Right lobe of liver (tissue), 6 donors: ENCODE data around the gene PTPA. TPM values are rescaled to one million over a fixed set of nuclear protein-coding genes. Genes with fewer than 3 reads are reported as not detected.
"Not testable (repeated sequence)": the region's sequence is repeated elsewhere in the genome, so short reads cannot be mapped to it uniquely, and the experiment has no call there.

Experiments used
- ATAC-seq, 4 donors: fragments of 200-7000 bp; cut with Tn5 transposase; one replicate each; pipeline ENCODE4 v1.9.1; 2020; ENCODE audit warnings: mild to moderate bottlenecking in 4 of 4, moderate library complexity in 4 of 4
- DNase-seq, 3 donors: peaks; one replicate each; pipeline ENCODE4 v3.0.0-alpha.2; 2020
- H3K27ac ChIP-seq, 3 donors: fragments of 200-600 bp; one replicate each; pipeline ENCODE4 v1.8.0; 2022
- H3K27me3 ChIP-seq, 2 donors: fragments of 200-600 bp; one replicate each; pipeline ENCODE4 v1.8.0; 2022
- H3K36me3 ChIP-seq, 4 donors: fragments of 200-600 bp; sonication (generic) in 1 of 4; one replicate each; pipeline versions ENCODE4 v1.5.1 to v1.8.0; 2017 to 2022; ENCODE audit warnings: control low read depth in 1 of 4
- H3K4me1 ChIP-seq, 4 donors: fragments of 200-600 bp; sonication (generic) in 1 of 4; one replicate each; pipeline versions ENCODE4 v1.5.1 to v1.8.0; 2017 to 2022; ENCODE audit warnings: control low read depth in 1 of 4
- H3K4me3 ChIP-seq, 3 donors: fragments of 200-600 bp; one replicate each; pipeline ENCODE4 v1.8.0; 2022
- H3K9me3 ChIP-seq, 4 donors: fragments of 200-600 bp; sonication (generic) in 1 of 4; one replicate each; pipeline versions ENCODE4 v1.5.1 to v1.8.0; 2017 to 2022; ENCODE audit warnings: control low read depth in 1 of 4
- POLR2A ChIP-seq: fragments of 450-650 bp; IDR thresholded peaks from one replicate; pipeline ENCODE4 v1.6.1; 2017; ENCODE audit warnings: antibody characterized with exemption, mild to moderate bottlenecking
- WGBS: methylation state at CpG from one replicate; pipeline ENCODE4 v1.1.6; 2018; ENCODE audit warnings: low coverage, low lambda C conversion rate; ENCODE audit not compliant: insufficient coverage; ENCODE audit errors: missing lambda C conversion rate; 5-methylcytosine and 5-hydroxymethylcytosine counted together
- intact Hi-C, 2 donors: fragments of 100-400 bp; cut with DNase I; formaldehyde crosslinking; loops; one replicate each; pipeline versions ENCODE4 v1.11.2 to v1.14.1; 2022
- total RNA-seq, 6 experiments: library from RNA; depleted of rRNA in 2 of 6; stranded (reverse); fragments of >200 nt in 2 of 6; fragmentation: NEBNext Ultra II Directional in 3 of 6; extraction: Animal tissue kit (Norgen Biotek cat#: 25700) in 3 of 6; gene quantifications; one replicate each; pipeline versions ENCODE4 v1.1.0 to v1.2.4, GENCODE V29; 2016 to 2023
- TF ChIP-seq, protein P1 (sequence below), 4 donors: fragments of 200-600 bp in 3 of 4; fragments of 450-650 bp in 1 of 4; IDR thresholded peaks; one replicate each; pipeline versions ENCODE4 v1.5.1 to v1.8.0; 2016 to 2022; ENCODE audit warnings: antibody characterized with exemption in 4 of 4, mild to moderate bottlenecking in 2 of 4
- donor health status: DM: no; HTN: yes; CAD: no.
- donor health status: DM: no; HTN: no; CAD: no.
- donor health status: DM: no; HTN: no; CAD: no.
- donor health status: DM: no; HTN: yes; CAD: no.
- donor health status: DM: no; HTN: yes; CAD: no.

Gene PTPA
- total RNA-seq, 6 experiments from 2014 or later = 55.4 to 123 (median 62.0) TPM

DNA sequence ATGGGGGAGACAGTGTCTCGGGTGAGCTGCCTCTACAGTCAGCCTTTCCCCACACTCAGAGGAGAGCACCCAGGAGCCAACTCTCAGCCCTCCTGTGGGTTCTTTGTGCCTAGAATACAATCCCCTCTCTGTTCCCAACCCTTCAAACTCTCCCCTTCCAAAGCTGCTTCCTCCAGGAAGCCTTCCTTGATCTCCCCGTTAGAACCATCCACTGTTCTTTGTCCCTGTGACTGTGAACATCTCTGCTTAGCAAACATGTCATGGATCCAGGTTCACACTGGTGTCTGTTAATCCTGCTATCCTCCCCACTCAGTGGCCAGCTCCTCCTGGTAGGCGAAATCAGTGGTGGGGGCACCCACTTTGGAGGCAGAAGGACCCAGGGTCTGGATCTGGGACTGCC is 83.0 kb downstream of the PTPA start:
- Histone ChIP-seq H3K4me3 (no peak overlapping the region), H3K4me1 (no peaks in the 10 kb centered on the region), H3K36me3 (no peaks in the 10 kb centered on the region), H3K9me3 (no peaks in the 10 kb centered on the region), H3K27me3 (no peaks in the 10 kb centered on the region), H3K27ac (no peak overlapping the region)
- 36% methylated on average over 1 of the region's 3 CpGs for WGBS
- no peak for TF ChIP-seq POLR2A
- TF ChIP-seq, protein P1, sequence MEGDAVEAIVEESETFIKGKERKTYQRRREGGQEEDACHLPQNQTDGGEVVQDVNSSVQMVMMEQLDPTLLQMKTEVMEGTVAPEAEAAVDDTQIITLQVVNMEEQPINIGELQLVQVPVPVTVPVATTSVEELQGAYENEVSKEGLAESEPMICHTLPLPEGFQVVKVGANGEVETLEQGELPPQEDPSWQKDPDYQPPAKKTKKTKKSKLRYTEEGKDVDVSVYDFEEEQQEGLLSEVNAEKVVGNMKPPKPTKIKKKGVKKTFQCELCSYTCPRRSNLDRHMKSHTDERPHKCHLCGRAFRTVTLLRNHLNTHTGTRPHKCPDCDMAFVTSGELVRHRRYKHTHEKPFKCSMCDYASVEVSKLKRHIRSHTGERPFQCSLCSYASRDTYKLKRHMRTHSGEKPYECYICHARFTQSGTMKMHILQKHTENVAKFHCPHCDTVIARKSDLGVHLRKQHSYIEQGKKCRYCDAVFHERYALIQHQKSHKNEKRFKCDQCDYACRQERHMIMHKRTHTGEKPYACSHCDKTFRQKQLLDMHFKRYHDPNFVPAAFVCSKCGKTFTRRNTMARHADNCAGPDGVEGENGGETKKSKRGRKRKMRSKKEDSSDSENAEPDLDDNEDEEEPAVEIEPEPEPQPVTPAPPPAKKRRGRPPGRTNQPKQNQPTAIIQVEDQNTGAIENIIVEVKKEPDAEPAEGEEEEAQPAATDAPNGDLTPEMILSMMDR (IDR thresholded peaks at IDR 0.05) = no peak
- no peak for DNase-seq
- intact Hi-C loops = no loop called here
- no peak for ATAC-seq

GRCh38 chr9:129195606-129196005 is 84.4 kb downstream of the PTPA start:
- Histone ChIP-seq H3K9me3 (no peaks in the 10 kb centered on the region), H3K4me1 (no peaks in the 10 kb centered on the region), H3K27me3 (no peaks in the 10 kb centered on the region), H3K36me3 (no peaks in the 10 kb centered on the region), H3K27ac (no peak overlapping the region), H3K4me3 (no peak overlapping the region)
- ATAC-seq = no peak
- intact Hi-C loops = no loop called here
- TF ChIP-seq POLR2A = no peak
- TF ChIP-seq, protein P1 (IDR thresholded peaks at IDR 0.05) = no peak
- WGBS = 81% methylated on average over 6 of the region's 10 CpGs
- DNase-seq = no peak

GRCh38 chr9:129197045-129197444 is 85.8 kb downstream of the PTPA start:
- intact Hi-C loops, H3K4me1 ChIP-seq, ATAC-seq, H3K9me3 ChIP-seq, H3K27me3 ChIP-seq, DNase-seq, H3K27ac ChIP-seq, H3K36me3 ChIP-seq, H3K4me3 ChIP-seq: not testable (repeated sequence)
- WGBS = 79% methylated on average over 5 of the region's 6 CpGs

DNA sequence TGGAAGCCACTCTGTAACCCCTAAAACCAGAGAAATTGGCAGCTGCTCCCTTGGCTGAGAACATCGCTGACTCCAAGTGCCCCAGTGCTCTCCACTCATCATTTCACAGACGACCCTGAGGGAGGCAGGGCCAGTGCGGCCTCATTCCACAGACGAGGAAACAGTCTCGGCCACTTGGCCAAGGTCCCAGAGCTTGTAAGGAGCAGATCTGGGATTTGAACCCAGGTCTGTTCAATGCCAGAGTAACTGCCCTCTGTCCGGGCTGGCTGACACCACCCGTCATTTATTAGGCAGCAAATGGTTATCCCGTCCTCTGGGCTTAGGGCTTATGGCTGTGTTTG is 86.7 kb downstream of the PTPA start:
- TF ChIP-seq, protein P1 (IDR thresholded peaks at IDR 0.05) = no peak
- Histone ChIP-seq H3K36me3 (no peaks in the 10 kb centered on the region), H3K27ac (peak overlapping the region in 1 of 3 donors; percentile 63), H3K4me3 (no peak overlapping the region), H3K27me3 (no peaks in the 10 kb centered on the region), H3K9me3 (no peaks in the 10 kb centered on the region), H3K4me1 (no peaks in the 10 kb centered on the region)
- DNase-seq (no peak), ATAC-seq (no peak)
- 56% methylated on average over 3 of the region's 8 CpGs for WGBS
- intact Hi-C loops = no loop called here

Other genes starting within 250 kb of the PTPA start
- 10 to 100 TPM in 4 of 6 experiments, 1 to 10 TPM in 2; 7.2 to 12.7 (median 10.4) TPM for gene KYAT1, start 229.5 kb upstream of the PTPA start, total RNA-seq
- 10 to 100 TPM in 5 of 6 experiments, 1 to 10 TPM in 1; 8.6 to 46.1 (median 22.1) TPM for gene LRRC8A, start 229.3 kb upstream of the PTPA start, total RNA-seq
- gene PHYHD1, start 190.4 kb upstream of the PTPA start, total RNA-seq = 10 to 100 TPM; 14.0 to 69.7 (median 38.2) TPM
- 10 to 100 TPM in 2 of 6 experiments, 1 to 10 TPM in 4; 6.6 to 17.3 (median 8.4) TPM for gene DOLK, start 163.8 kb upstream of the PTPA start, total RNA-seq
- 10 to 100 TPM; 10.5 to 18.7 (median 15.6) TPM for gene NUP188, start 163.7 kb upstream of the PTPA start, total RNA-seq
- gene SH3GLB2, start 83.1 kb upstream of the PTPA start, total RNA-seq = 10 to 100 TPM; 23.7 to 28.3 (median 24.7) TPM
- 10 to 100 TPM in 4 of 6 experiments, 1 to 10 TPM in 2; 9.1 to 16.4 (median 10.8) TPM for gene MIGA2, start 74.8 kb upstream of the PTPA start, total RNA-seq
- gene DOLPP1, start 30.3 kb upstream of the PTPA start, total RNA-seq = 10 to 100 TPM; 10.1 to 16.8 (median 13.3) TPM
- 100 to 1,000 TPM in 4 of 6 experiments, 10 to 100 TPM in 2; 86.1 to 146 (median 104) TPM for gene CRAT, start 622 bp upstream of the PTPA start, total RNA-seq
- gene IER5L, start 66.8 kb downstream of the PTPA start, total RNA-seq = 10 to 100 TPM in 3 of 6 experiments, 1 to 10 TPM in 3; 2.7 to 19.8 (median 7.8) TPM